Naive thymus-derived CD4-positive, alpha-beta T cell (primary cell): Measurements from ENCODE around the gene ZNF440. TPM values are rescaled to one million over a fixed set of nuclear protein-coding genes. Genes with fewer than 3 reads are reported as not detected.
"Not testable (repeated sequence)": the region's sequence is repeated elsewhere in the genome, so short reads cannot be mapped to it uniquely, and the experiment has no call there.

Source experiments
- ATAC-seq: fragments of 150-1000 bp; cut with Tn5 transposase; 2 replicates; pipeline ENCODE4 v1.10.0; 2021; ENCODE audit warnings: mild to moderate bottlenecking, moderate library complexity
- CTCF ChIA-PET: fragments of 350-600 bp; sonication (Branson Sonifier 250); formaldehyde crosslinking; loops from one replicate; lab custom pipeline; 2021; ENCODE audit warnings: antibody characterized with exemption; lab: Charles Lee
- POLR2A ChIA-PET: fragments of 350-600 bp; sonication (Branson Sonifier 250); formaldehyde crosslinking; loops from one replicate; lab custom pipeline; 2021; ENCODE audit warnings: antibody characterized with exemption, inconsistent platforms; lab: Charles Lee
- DNase-seq, 9 donors: peaks; one replicate each; pipeline versions ENCODE4 v3.0.0 to v3.0.0-alpha.2; 2020 to 2022; ENCODE audit warnings: mixed read lengths in 1 of 9
- H3K27ac ChIP-seq: one replicate; pipeline ENCODE4 v1.7.0; 2013; ENCODE audit warnings: mild to moderate bottlenecking, low read depth, low read length, moderate library complexity
- H3K27me3 ChIP-seq, 2 donors: one replicate each; pipeline ENCODE4 v1.7.0; 2013; ENCODE audit warnings: low read length in 2 of 2, mild to moderate bottlenecking in 2 of 2, moderate library complexity in 2 of 2; ENCODE audit not compliant: control insufficient read depth in 2 of 2, insufficient read depth in 2 of 2
- H3K36me3 ChIP-seq, 3 experiments: 1 replicate in 2 of 3; 2 replicates in 1 of 3; pipeline ENCODE4 v1.7.0; 2013; ENCODE audit warnings: low read length in 3 of 3, mild to moderate bottlenecking in 3 of 3, moderate library complexity in 1 of 3; ENCODE audit not compliant: insufficient read depth in 3 of 3, control insufficient read depth in 2 of 3
- H3K4me1 ChIP-seq, 2 donors: one replicate each; pipeline ENCODE4 v1.7.0; 2013; ENCODE audit warnings: low read length in 2 of 2, mild to moderate bottlenecking in 2 of 2, moderate library complexity in 1 of 2; ENCODE audit not compliant: control insufficient read depth in 2 of 2, insufficient read depth in 2 of 2
- H3K4me3 ChIP-seq: 2 replicates; pipeline ENCODE4 v1.7.0; 2013; ENCODE audit warnings: mild to moderate bottlenecking, low read length
- H3K9me3 ChIP-seq, 3 experiments: 1 replicate in 2 of 3; 2 replicates in 1 of 3; pipeline ENCODE4 v1.7.0; 2013; ENCODE audit warnings: low read length in 3 of 3; ENCODE audit not compliant: control insufficient read depth in 2 of 3
- H3K27ac Mint-ChIP-seq, 9 donors: one replicate each; pipeline ENCODE4 v1.8.0; 2020 to 2022; ENCODE audit warnings: mixed read lengths in 9 of 9, mild to moderate bottlenecking in 8 of 9, moderate library complexity in 5 of 9, inconsistent platforms in 2 of 9
- H3K27me3 Mint-ChIP-seq, 5 donors: one replicate each; pipeline ENCODE4 v1.8.0; 2021 to 2022; ENCODE audit warnings: mixed read lengths in 5 of 5, mild to moderate bottlenecking in 1 of 5
- H3K36me3 Mint-ChIP-seq, 5 donors: one replicate each; pipeline ENCODE4 v1.8.0; 2020 to 2022; ENCODE audit warnings: mixed read lengths in 5 of 5, mild to moderate bottlenecking in 3 of 5, inconsistent platforms in 1 of 5
- H3K4me1 Mint-ChIP-seq, 7 donors: one replicate each; pipeline ENCODE4 v1.8.0; 2020 to 2022; ENCODE audit warnings: mixed read lengths in 7 of 7, mild to moderate bottlenecking in 3 of 7, inconsistent platforms in 1 of 7
- H3K4me3 Mint-ChIP-seq, 10 donors: one replicate each; pipeline ENCODE4 v1.8.0; 2020 to 2022; ENCODE audit warnings: mild to moderate bottlenecking in 10 of 10, mixed read lengths in 10 of 10, moderate library complexity in 6 of 10, inconsistent platforms in 2 of 10
- H3K9me3 Mint-ChIP-seq, 11 donors: one replicate each; pipeline ENCODE4 v1.8.0; 2020 to 2022; ENCODE audit warnings: mixed read lengths in 11 of 11, mild to moderate bottlenecking in 4 of 11, inconsistent platforms in 1 of 11, moderate library complexity in 1 of 11
- intact Hi-C, 2 donors: fragments of 100-400 bp; cut with micrococcal nuclease; formaldehyde crosslinking; loops; one replicate each; pipeline ENCODE4 v1.15.1; 2023
- polyA plus RNA-seq, 2 donors: library from polyadenylated mRNA; unstranded; fragments of 300-500 nt; fragmentation: Illumina TruSeq; gene quantifications; one replicate each; pipeline ENCODE4 v1.2.3, GENCODE V29; 2021
- total RNA-seq, 6 experiments: library from RNA in 5 of 6; stranded (reverse) in 5 of 6; gene quantifications; 1 replicate in 5 of 6; 2 replicates in 1 of 6; pipeline ENCODE4 v1.2.3 and lab custom pipeline; 2021 to 2026

Gene ZNF440
- total RNA-seq (10 to 100 TPM; 10.4 to 19.5 (median 16.0) TPM), polyA plus RNA-seq (1 to 10 TPM; 2.1 to 5.5 TPM), total RNA-seq (lab: John Stamatoyannopoulos, UW) (12.5 reads per million, percentile 40 among the genes with 10 or more reads in this experiment)

DNA sequence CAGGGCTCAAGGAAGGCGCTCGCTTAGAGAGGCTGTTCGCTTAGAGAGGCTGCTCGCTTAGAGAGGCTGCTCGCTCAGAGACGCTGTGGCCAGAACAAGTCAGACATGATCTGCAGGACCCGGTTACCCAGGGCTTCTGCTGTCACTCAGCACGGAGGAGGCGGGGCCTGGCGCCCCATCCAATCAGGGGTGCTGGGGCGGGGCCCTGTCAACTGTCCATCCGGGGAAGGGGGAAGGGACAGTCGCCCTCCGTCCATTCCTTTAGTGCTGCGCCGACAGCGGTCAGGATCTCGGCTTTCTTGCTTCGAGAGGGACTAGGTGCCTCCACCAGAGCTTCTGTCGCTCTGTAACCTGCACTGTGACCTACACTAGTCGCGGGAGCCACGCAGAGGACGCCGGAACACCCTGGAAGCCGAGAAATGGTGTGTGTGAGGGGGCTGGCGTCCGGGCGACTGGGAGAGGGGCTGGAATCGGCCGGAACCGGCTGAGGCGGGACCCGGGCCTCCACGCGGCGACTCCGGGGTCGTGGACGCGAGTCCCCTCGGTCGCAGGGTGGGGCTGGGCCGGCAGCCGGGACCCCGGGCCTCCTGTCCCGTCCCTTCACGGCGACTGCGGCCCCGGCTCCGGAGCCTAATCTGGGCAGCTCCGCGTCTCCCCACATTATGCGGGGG, at the start of gene ZNF440:
ZNF440 (plus strand) TSS at position 245 of the 671 bp plus-strand sequence; CDS start at position 420, 175 bp downstream.
- Mint-ChIP-seq H3K27me3 (no peaks in the 10 kb centered on the region), H3K27ac (peak within 1 kb of the TSS; percentile 72 to 90 (median 81)), H3K9me3 (peaks cover 0 to 32% (median 9%) of the 10 kb centered on the region in 11 donors), H3K4me3 (peak within 1 kb of the TSS; percentile 85 to 96 (median 92)), H3K36me3 (peaks cover 4 to 35% (median 22%) of the 10 kb centered on the region in 5 donors), H3K4me1 (peaks cover 10 to 39% (median 19%) of the 10 kb centered on the region in 7 donors)
- CTCF ChIA-PET: interaction anchor here (0.6 to 6.1 kb wide), 4 partner anchors 15 to 946 kb away, joined by 3 to 54 read pairs (median 4); partner anchors contain the start of gene ZNF491
- DNase-seq (peak; percentile 65 to 88 (median 73)), ATAC-seq (peak; percentile 99)
- peaks cover 0 to 4% (median 0%) of the 10 kb centered on the region in 3 experiments for H3K9me3 ChIP-seq
- H3K27ac ChIP-seq: peak within 1 kb of the TSS; percentile 66
- peaks cover 0 to 4% of the 10 kb centered on the region in 2 donors for H3K4me1 ChIP-seq
- H3K36me3 ChIP-seq: peaks cover 0 to 7% (median 0%) of the 10 kb centered on the region in 3 experiments
- intact Hi-C loops: loop anchor here (1.0 to 5.0 kb wide), 8 partner anchors 15 to 328 kb away; partner anchors contain the start of genes ZNF439 (in 2 of the 2), ZNF491 (in 2 of the 2) and ZNF20 (in 1 of the 2)
- no peaks in the 10 kb centered on the region for H3K27me3 ChIP-seq
- POLR2A ChIA-PET: interaction anchor here (0.6 to 1.8 kb wide), 3 partner anchors 16 to 329 kb away, joined by 4 to 12 read pairs (median 5); partner anchors contain the start of gene ZNF491
- H3K4me3 ChIP-seq: peak within 1 kb of the TSS; percentile 94

GRCh38 chr19:11766597-11767591, 47.2 kb upstream of the ZNF440 start, which contains the start of gene ZNF441:
Gene ZNF441 (plus strand): TSS chr19:11767000. CDS start chr19:11767194, 194 bp downstream.
- CTCF ChIA-PET: interaction anchor here (1.1 to 1.2 kb wide), 2 partner anchors 293 to 392 kb away, joined by 3 read pairs; no protein-coding TSS in a partner anchor
- DNase-seq (peak; percentile 76 to 89 (median 87)), ATAC-seq (peak; percentile 98)
- Mint-ChIP-seq H3K9me3 (peaks cover 15 to 49% (median 29%) of the 10 kb centered on the region in 11 donors), H3K36me3 (peaks cover 17 to 43% (median 34%) of the 10 kb centered on the region in 5 donors), H3K27me3 (peaks cover 0 to 23% (median 5%) of the 10 kb centered on the region in 5 donors), H3K4me3 (peak within 1 kb of the TSS; percentile 94 to 99 (median 96)), H3K4me1 (peaks cover 15 to 31% (median 27%) of the 10 kb centered on the region in 7 donors), H3K27ac (peak within 1 kb of the TSS; percentile 90 to 98 (median 95))
- intact Hi-C loops: loop anchor here (1.0 to 2.0 kb wide), 6 partner anchors 28 to 262 kb away; partner anchors contain the start of genes ELOF1 (in 1 of the 2), ZNF491 (in 1 of the 2), ZNF653 (in 1 of the 2) and ZNF823 (in 1 of the 2)
- H3K36me3 ChIP-seq: peaks cover 0 to 7% (median 0%) of the 10 kb centered on the region in 3 experiments
- H3K27ac ChIP-seq: peak within 1 kb of the TSS; percentile 79
- H3K4me1 ChIP-seq: peaks cover 4 to 7% of the 10 kb centered on the region in 2 donors
- H3K4me3 ChIP-seq: peak within 1 kb of the TSS; percentile 70
- peaks cover 0 to 14% (median 0%) of the 10 kb centered on the region in 3 experiments for H3K9me3 ChIP-seq
- H3K27me3 ChIP-seq: no peaks in the 10 kb centered on the region
- POLR2A ChIA-PET: interaction anchor here (0.6 to 1.8 kb wide), 10 partner anchors 9 to 1998 kb away, joined by 3 to 7 read pairs (median 3); partner anchors contain the start of genes SWSAP1, ZNF439, ZNF491 and ZNF823

GRCh38 chr19:11767633-11768133, 46.4 kb upstream of the ZNF440 start:
- POLR2A ChIA-PET: interaction anchor here (0.8 to 1.8 kb wide), 2 partner anchors 30 to 1973 kb away, joined by 3 to 6 read pairs; partner anchors contain the start of gene ZNF491
- peaks cover 0 to 7% (median 0%) of the 10 kb centered on the region in 3 experiments for H3K36me3 ChIP-seq
- peak in 1 of 9 donors; percentile 8 for DNase-seq
- CTCF ChIA-PET: no interaction called here
- peak overlapping the region; percentile 70 for H3K4me3 ChIP-seq
- peak overlapping the region; percentile 79 for H3K27ac ChIP-seq
- H3K9me3 ChIP-seq: peaks cover 0 to 22% (median 0%) of the 10 kb centered on the region in 3 experiments
- intact Hi-C loops: loop anchor here (1.0 to 2.0 kb wide), 5 partner anchors 28 to 208 kb away; partner anchors contain the start of genes ELOF1 (in 1 of the 2), ZNF491 (in 1 of the 2) and ZNF823 (in 1 of the 2)
- H3K36me3 Mint-ChIP-seq: peaks cover 21 to 49% (median 36%) of the 10 kb centered on the region in 5 donors
- no peaks in the 10 kb centered on the region for H3K27me3 ChIP-seq
- H3K4me1 Mint-ChIP-seq: peaks cover 15 to 31% (median 27%) of the 10 kb centered on the region in 7 donors
- peaks cover 20 to 50% (median 33%) of the 10 kb centered on the region in 11 donors for H3K9me3 Mint-ChIP-seq
- ATAC-seq: no peak
- peak overlapping the region; percentile 94 to 99 (median 96) for H3K4me3 Mint-ChIP-seq
- H3K27me3 Mint-ChIP-seq: peaks cover 0 to 17% (median 5%) of the 10 kb centered on the region in 5 donors
- peak overlapping the region; percentile 86 to 98 (median 92) for H3K27ac Mint-ChIP-seq
- H3K4me1 ChIP-seq: peaks cover 4 to 7% of the 10 kb centered on the region in 2 donors

- Mint-ChIP-seq H3K27me3 (peaks cover 0 to 2% (median 0%) of the 10 kb centered on the region in 5 donors), H3K9me3 (peaks cover 18 to 67% (median 44%) of the 10 kb centered on the region in 11 donors), H3K4me3 (peak overlapping the region in 1 of 10 donors; percentile 6), H3K27ac (peak overlapping the region in 2 of 9 donors; percentile 7 to 68), H3K36me3 (peaks cover 30 to 57% (median 52%) of the 10 kb centered on the region in 5 donors), H3K4me1 (peaks cover 15 to 39% (median 31%) of the 10 kb centered on the region in 7 donors)
- peaks cover 0 to 30% (median 7%) of the 10 kb centered on the region in 3 experiments for H3K9me3 ChIP-seq
- intact Hi-C loops: no loop called here
- no peak for ATAC-seq
- H3K36me3 ChIP-seq: peaks cover 0 to 7% (median 0%) of the 10 kb centered on the region in 3 experiments
- no peaks in the 10 kb centered on the region for H3K27me3 ChIP-seq
- H3K4me1 ChIP-seq: peaks cover 4 to 7% of the 10 kb centered on the region in 2 donors
- ChIA-PET POLR2A (no interaction called here), CTCF (no interaction called here)
- H3K27ac ChIP-seq: no peak overlapping the region
- H3K4me3 ChIP-seq: no peak overlapping the region
- no peak for DNase-seq
Observed at GRCh38 chr19:11769995-11770394, 44.1 kb upstream of the ZNF440 start.

DNA sequence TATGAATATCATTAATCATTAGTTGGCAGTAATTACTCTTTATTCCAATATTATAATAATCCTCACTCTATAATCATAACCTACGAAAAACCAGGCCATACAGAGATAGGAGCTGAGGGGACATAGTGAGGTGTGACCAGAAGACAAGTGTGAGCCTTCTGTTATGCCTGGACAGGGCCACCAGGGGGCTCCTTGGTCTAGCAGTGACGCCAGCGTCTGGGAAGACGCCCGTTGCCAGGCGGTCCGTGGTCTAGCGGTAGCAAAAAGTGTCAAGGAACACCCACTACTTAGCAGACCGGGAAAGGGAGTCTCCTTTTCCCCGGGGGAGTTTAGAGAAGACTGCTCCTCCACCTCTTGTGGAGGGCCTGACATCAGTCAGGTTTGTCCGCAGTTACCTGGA, 42.6 kb upstream of the ZNF440 start:
- H3K27me3 Mint-ChIP-seq, CTCF ChIA-PET, DNase-seq, H3K27ac Mint-ChIP-seq, H3K27ac ChIP-seq, intact Hi-C loops, ATAC-seq, H3K4me3 ChIP-seq, H3K27me3 ChIP-seq, H3K4me1 ChIP-seq, H3K4me3 Mint-ChIP-seq: not testable (repeated sequence)
- POLR2A ChIA-PET: interaction anchor here (0.7 kb wide), 1 partner anchor 193 kb away, joined by 5 read pairs; no protein-coding TSS in a partner anchor
- peaks cover 13 to 35% (median 28%) of the 10 kb centered on the region in 7 donors for H3K4me1 Mint-ChIP-seq
- Histone ChIP-seq H3K36me3 (peaks cover 0 to 11% (median 0%) of the 10 kb centered on the region in 3 experiments), H3K9me3 (peaks cover 0 to 43% (median 14%) of the 10 kb centered on the region in 3 experiments)
- H3K36me3 Mint-ChIP-seq: peaks cover 36 to 61% (median 60%) of the 10 kb centered on the region in 5 donors
- peaks cover 19 to 82% (median 54%) of the 10 kb centered on the region in 11 donors for H3K9me3 Mint-ChIP-seq
